Activated T-cell treated with anti-CD3 and anti-CD28 coated beads for 24 hours (primary cell): ENCODE results near the gene RPL18A.
"Not testable (repeated sequence)": the region's sequence is repeated elsewhere in the genome, so short reads cannot be mapped to it uniquely, and the experiment has no call there.

Experiments used
- DNase-seq: peaks from one replicate; pipeline ENCODE4 v3.0.0-alpha.2; 2020; ENCODE audit warnings: low read depth

RPL18A gene

DNA sequence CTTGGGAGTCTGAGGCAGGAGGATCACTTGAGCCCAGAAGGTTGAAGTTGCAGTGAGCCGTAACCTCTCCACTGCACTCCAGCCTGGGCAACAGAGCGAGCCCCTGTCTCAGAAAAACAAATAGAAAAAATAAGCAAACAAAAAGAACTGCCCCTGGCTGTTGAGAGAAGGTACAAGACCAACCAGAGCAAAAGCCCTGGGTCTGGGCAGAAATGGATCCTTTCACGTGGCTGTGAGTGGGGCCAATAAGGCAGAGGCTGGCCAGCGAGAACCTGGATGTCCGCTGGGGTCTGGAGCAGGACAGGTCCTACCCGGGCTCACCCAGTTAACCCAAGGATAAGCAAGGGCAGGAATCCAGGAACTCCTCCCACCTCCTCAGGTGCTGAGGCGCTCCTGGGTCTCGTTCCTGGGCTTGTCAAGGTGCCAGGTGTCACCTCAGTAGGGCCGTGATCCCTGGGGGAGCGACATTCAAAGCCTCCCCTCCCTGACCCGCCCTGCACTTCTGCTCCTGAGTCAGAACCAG lies 7.3 kb downstream of the RPL18A start:
- no peak for DNase-seq

DNA sequence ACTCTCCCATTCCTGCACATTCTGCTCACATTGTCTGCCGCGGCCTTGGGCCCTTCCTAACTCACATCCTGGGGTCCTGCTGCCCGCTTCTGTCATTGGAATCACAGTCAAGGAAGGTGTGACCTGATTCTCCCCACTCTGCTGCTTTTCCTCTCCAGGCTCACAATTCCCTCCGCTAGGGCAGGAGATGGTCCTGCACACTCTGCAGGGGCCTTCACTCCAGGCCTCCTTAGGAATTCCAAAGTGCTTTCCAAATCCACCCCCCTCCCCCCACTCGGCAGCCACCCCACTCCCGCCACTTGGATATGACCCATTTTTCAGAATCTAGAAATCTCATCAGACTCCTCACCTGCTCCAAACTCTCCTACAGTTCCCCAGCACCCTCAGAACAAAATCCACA lies 9.0 kb downstream of the RPL18A start:
- no peak for DNase-seq

DNA sequence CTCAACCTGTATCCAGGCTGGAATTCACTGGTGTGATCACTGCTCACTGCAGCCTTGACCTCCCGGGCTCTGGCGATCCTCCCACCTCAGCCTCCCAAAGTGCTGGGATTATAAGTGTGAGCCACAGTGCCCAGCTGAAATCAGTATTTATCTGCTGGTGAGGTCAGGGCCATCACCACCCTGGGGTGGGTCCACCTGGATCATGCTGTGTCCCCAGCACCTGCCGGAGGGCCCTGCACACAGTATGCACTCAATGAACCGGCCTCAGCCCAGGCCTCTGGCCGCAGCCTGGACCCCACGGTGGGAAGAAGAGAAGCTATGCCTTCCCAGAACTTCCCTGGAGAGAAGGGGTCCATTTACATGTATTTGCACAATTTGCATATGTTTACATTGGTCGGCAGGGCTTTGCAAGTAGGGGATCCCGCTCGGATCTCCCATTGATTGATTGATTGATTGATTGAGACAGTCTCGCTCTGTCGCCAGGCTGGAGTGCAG lies 9.5 kb downstream of the RPL18A start:
- DNase-seq: no peak

GRCh38 chr19:17871032-17871877 lies 11.5 kb downstream of the RPL18A start:
- no peak for DNase-seq

DNA sequence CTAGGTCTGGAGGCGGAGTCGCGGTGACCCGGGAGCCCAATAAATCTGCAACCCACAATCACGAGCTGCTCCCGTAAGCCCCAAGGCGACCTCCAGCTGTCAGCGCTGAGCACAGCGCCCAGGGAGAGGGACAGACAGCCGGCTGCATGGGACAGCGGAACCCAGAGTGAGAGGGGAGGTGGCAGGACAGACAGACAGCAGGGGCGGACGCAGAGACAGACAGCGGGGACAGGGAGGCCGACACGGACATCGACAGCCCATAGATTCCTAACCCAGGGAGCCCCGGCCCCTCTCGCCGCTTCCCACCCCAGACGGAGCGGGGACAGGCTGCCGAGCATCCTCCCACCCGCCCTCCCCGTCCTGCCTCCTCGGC lies 12.2 kb downstream of the RPL18A start, which contains the start of gene SLC5A5:
TSS of gene SLC5A5 (plus strand) at position 68 of the 373 bp plus-strand sequence. CDS start 375 bp downstream, outside the sequence.
- no peak for DNase-seq

DNA sequence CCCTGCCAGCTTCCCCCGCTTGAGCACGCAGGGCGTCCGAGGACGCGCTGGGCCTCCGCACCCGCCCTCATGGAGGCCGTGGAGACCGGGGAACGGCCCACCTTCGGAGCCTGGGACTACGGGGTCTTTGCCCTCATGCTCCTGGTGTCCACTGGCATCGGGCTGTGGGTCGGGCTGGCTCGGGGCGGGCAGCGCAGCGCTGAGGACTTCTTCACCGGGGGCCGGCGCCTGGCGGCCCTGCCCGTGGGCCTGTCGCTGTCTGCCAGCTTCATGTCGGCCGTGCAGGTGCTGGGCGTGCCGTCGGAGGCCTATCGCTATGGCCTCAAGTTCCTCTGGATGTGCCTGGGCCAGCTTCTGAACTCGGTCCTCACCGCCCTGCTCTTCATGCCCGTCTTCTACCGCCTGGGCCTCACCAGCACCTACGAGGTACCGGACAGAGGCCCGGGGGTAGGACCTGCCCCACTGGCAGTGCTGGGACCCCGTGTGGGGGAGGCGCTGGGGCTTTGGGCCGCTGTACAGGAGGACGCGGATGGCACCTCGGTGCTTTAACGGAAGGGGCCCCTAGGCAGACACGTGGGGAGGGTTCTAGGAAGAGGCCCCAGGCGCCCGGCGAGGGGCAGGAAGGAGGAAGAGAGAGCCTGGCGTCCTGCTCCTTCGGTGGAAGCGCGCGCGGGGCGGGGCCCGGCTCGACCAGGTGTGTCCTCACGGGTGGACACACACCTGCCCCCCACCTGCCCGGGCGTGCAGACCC lies 12.7 kb downstream of the RPL18A start:
- no peak for DNase-seq

GRCh38 chr19:17873786-17874757 lies 14.4 kb downstream of the RPL18A start:
- peak; percentile 55 for DNase-seq

GRCh38 chr19:17874758-17875135 lies 15.0 kb downstream of the RPL18A start:
- DNase-seq: no peak

DNA sequence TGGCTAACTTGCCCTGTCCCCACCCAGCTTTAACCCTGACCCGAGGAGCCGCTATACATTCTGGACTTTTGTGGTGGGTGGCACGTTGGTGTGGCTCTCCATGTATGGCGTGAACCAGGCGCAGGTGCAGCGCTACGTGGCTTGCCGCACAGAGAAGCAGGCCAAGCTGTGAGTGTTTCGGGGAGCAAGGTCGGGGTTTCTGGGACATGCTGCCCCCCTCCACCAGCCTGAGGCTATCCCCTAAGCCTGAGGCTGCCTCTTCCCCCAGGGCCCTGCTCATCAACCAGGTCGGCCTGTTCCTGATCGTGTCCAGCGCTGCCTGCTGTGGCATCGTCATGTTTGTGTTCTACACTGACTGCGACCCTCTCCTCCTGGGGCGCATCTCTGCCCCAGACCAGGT lies 18.0 kb downstream of the RPL18A start:
- DNase-seq: no peak

- no peak for DNase-seq
These were observed 19.8 kb downstream of the RPL18A start for GRCh38 chr19:17879466-17879865.

GRCh38 chr19:17881701-17882100 lies 22.0 kb downstream of the RPL18A start:
- no peak for DNase-seq

DNA sequence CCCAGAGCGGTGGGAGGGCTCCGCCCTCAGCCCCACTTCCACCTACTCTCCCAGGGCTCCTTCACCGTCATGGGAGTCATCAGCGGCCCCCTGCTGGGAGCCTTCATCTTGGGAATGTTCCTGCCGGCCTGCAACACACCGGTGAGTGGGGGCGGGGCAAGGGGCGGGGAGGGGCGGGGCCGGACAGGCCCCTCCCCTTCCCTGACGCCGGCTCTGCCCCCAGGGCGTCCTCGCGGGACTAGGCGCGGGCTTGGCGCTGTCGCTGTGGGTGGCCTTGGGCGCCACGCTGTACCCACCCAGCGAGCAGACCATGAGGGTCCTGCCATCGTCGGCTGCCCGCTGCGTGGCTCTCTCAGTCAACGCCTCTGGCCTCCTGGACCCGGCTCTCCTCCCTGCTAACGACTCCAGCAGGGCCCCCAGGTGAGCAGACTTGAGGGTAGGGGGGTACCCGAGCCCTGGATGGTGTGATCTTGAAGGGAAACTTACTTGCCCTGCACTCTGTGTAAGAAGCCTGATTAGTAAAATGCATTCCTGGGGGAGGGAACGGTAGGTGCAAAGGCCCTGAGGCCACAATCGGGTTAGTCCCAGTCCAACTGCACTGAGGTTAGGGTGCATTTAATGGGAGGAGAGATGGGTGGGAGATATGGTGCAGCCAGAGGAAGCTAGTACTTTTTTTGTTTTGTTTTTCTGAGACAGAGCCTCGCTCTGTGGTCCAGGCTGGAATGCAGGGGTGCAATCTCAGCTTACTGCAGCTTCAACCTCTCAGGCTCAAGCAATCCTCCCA lies 24.1 kb downstream of the RPL18A start:
- no peak for DNase-seq

GRCh38 chr19:17886515-17886914 lies 26.8 kb downstream of the RPL18A start:
- no peak for DNase-seq

DNA sequence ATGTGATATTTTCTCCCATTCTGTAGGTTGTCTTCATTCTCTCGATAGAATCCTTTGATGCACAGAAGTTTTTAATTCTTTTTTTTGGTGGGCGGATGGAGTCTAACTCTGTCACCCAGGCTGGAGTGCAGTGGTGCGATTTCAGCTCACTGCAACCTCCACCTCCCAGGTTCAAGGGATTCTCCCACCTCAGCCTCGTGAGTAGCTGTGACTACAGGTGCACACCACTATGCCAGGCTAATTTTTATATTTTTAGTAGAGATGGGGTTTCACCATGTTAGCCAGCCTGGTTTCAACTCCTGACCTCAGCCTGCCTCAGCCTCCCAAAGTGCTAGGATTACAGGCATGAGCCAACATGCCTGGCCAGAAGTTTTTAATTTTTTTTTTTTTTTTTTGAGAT lies 27.5 kb downstream of the RPL18A start:
- not testable (repeated sequence) for DNase-seq

DNA sequence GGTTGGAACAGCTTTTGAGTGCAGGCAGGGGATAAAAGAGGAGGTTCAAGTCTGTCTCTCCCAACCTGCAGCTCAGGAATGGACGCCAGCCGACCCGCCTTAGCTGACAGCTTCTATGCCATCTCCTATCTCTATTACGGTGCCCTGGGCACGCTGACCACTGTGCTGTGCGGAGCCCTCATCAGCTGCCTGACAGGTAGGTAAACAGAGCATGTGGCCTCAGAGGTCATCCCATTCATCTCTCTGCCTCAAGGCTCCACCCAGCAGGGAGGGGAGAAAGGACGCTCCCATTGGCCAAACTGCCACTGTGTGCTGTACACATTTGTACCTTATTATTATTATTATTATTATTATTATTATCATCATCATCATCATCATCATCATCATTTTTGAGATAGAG lies 28.6 kb downstream of the RPL18A start:
- no peak for DNase-seq

- DNase-seq: no peak
These were observed 30.0 kb downstream of the RPL18A start for GRCh38 chr19:17889609-17890214.

- no peak for DNase-seq
These were observed 34.1 kb downstream of the RPL18A start for GRCh38 chr19:17893766-17894165.

DNA sequence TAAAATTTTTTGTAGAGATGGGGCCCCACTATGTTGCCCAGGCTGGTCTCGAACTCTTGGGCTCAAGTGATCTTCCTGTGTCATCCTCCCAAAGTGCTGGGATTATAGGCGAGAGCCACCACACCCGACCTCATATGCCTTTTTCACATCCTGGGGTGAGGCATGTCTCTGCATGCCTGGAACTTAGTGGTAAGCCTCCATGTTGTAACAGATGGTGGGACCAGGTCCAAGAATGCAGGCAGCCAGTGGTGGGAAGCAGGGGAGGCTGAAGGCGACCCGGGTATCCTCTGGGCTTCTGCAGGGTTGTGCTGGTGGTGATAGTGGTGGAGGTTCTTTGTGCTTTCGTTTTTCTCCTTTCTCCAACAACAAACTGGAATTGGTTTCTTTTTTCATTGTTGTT lies 43.0 kb downstream of the RPL18A start:
- no peak for DNase-seq

GRCh38 chr19:17908244-17908643 lies 48.5 kb downstream of the RPL18A start:
- no peak for DNase-seq

- DNase-seq: no peak
These were observed 49.5 kb downstream of the RPL18A start for GRCh38 chr19:17909003-17909732.
